Peyer's patch (tissue), 4 donors: Measurements from ENCODE around the gene SLK.

Experiments
- POLR2A ChIP-seq, 2 donors: fragments of 450-650 bp; IDR thresholded peaks; one replicate each; pipeline ENCODE4 v1.5.1; 2017; ENCODE audit warnings: antibody characterized with exemption in 2 of 2, mild to moderate bottlenecking in 2 of 2, moderate library complexity in 2 of 2
- TF ChIP-seq, protein P1 (sequence below), 6 experiments: fragments of 450-650 bp in 4 of 6; fragments of 200-600 bp in 2 of 6; sonication (generic) in 1 of 6; IDR thresholded peaks; one replicate each; pipeline ENCODE4 v1.5.1; 2017 to 2019; ENCODE audit warnings: antibody characterized with exemption in 6 of 6, mild to moderate bottlenecking in 3 of 6, moderate library complexity in 1 of 6

DNA sequence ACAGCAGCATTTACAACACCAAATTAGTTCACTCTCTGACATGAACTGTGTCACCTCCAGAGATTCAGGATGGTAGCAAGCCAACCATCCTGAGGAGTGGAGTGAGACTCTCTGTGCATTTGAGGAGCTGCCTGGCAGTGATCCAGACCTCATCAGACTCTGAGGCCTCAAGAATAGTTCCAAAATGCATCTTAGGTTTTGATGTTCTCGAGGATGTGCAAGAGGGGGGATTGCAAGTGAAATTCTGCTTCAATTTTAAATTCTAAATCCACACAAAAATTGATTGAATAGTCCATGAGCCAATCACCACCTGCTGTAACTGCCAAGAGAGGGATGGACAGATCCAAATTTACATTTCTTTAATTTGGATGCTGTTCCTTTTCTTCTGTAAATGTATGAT is 49.7 kb downstream of the SLK start:
- TF ChIP-seq, protein P1, sequence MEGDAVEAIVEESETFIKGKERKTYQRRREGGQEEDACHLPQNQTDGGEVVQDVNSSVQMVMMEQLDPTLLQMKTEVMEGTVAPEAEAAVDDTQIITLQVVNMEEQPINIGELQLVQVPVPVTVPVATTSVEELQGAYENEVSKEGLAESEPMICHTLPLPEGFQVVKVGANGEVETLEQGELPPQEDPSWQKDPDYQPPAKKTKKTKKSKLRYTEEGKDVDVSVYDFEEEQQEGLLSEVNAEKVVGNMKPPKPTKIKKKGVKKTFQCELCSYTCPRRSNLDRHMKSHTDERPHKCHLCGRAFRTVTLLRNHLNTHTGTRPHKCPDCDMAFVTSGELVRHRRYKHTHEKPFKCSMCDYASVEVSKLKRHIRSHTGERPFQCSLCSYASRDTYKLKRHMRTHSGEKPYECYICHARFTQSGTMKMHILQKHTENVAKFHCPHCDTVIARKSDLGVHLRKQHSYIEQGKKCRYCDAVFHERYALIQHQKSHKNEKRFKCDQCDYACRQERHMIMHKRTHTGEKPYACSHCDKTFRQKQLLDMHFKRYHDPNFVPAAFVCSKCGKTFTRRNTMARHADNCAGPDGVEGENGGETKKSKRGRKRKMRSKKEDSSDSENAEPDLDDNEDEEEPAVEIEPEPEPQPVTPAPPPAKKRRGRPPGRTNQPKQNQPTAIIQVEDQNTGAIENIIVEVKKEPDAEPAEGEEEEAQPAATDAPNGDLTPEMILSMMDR (IDR thresholded peaks at IDR 0.05), result no peak
- no peak for TF ChIP-seq POLR2A (IDR thresholded peaks at IDR 0.05)
